ENCODE measurements around the gene GON4L. TPM values are rescaled to one million over a fixed set of nuclear protein-coding genes. Genes with fewer than 3 reads are reported as not detected.
"Not testable (repeated sequence)": the region's sequence is repeated elsewhere in the genome, so short reads cannot be mapped to it uniquely, and the experiment has no call there.

The GON4L gene
- total RNA-seq, 1 experiment from 2014 or later = 31.2 TPM

GRCh38 chr1:155719703-155720102, 137.3 kb downstream of the GON4L start:
- no peak for DNase-seq

GRCh38 chr1:155718524-155719115, 138.4 kb downstream of the GON4L start:
- H3K4me1 ChIP-seq (ENCODE audit: insufficient read depth, low read length); H3K4me2 ChIP-seq (ENCODE audit: low read length); H3K79me2 ChIP-seq (ENCODE audit: low read length); H3K9me2 ChIP-seq (replicated peaks; ENCODE audit: low read length); DNase-seq; CTCF ChIA-PET; H3F3A ChIP-seq (ENCODE audit: low read length, unreplicated experiment); H3K27me3 ChIP-seq (ENCODE audit: low read length); H3K9me3 ChIP-seq (ENCODE audit: low read length); POLR2A ChIA-PET (ENCODE audit: unreplicated experiment); H3K27ac ChIP-seq (ENCODE audit: low read length); H4K20me1 ChIP-seq (ENCODE audit: low read length); ATAC-seq; H2AFZ ChIP-seq (ENCODE audit: low read length); H3K4me3 ChIP-seq (ENCODE audit: low read length); intact Hi-C loops (cut with micrococcal nuclease); BruUV-seq (replicated peaks); H3K9ac ChIP-seq (ENCODE audit: low read length): not testable (repeated sequence)
- H3K36me3 ChIP-seq (ENCODE audit: low read depth, low read length) = peaks cover 28% of the 10 kb centered on the region; the same call in 1 of the 2 replicates

More at GRCh38 chr1:155719703-155720102, 137.3 kb downstream of the GON4L start:
- ATAC-seq = no peak
- Histone ChIP-seq H3K4me1 (ENCODE audit: insufficient read depth, low read length) (no peaks in the 10 kb centered on the region), H3K4me2 (ENCODE audit: low read length) (no peak overlapping the region), H3K9ac (ENCODE audit: low read length) (no peak overlapping the region), H4K20me1 (ENCODE audit: low read length) (no peaks in the 10 kb centered on the region), H3K27ac (ENCODE audit: low read length) (no peak overlapping the region), H3K27me3 (ENCODE audit: low read length) (no peaks in the 10 kb centered on the region), H3K9me3 (ENCODE audit: low read length) (no peaks in the 10 kb centered on the region), H3K4me3 (ENCODE audit: low read length) (no peak overlapping the region), H2AFZ (ENCODE audit: low read length) (no peak overlapping the region), H3K9me2 (replicated peaks; ENCODE audit: low read length) (no peaks in the 10 kb centered on the region), H3F3A (ENCODE audit: low read length, unreplicated experiment) (no peaks in the 10 kb centered on the region), H3K36me3 (ENCODE audit: low read depth, low read length) (peaks cover 32% of the 10 kb centered on the region; the same call in 1 of the 2 replicates), H3K79me2 (ENCODE audit: low read length) (peaks cover 5% of the 10 kb centered on the region; the same call in 1 of the 2 replicates)
- intact Hi-C loops (cut with micrococcal nuclease) = loop anchor here (10.0 kb wide), 1 partner anchor 65 kb away; no protein-coding TSS in a partner anchor
- POLR2A ChIA-PET (ENCODE audit: unreplicated experiment) = no interaction called here
- no TSS peak for BruUV-seq (replicated peaks)
- TF ChIP-seq CTCF (conservative IDR thresholded peaks at IDR 0.05; ENCODE audit: low read depth, low read length) (no peak), EZH2 (IDR thresholded peaks at IDR 0.05; ENCODE audit: low read length, unreplicated experiment) (no peak), EZH2phosphoT487 (IDR thresholded peaks at IDR 0.05; ENCODE audit: borderline replicate concordance, low read length) (no peak)
- CTCF ChIA-PET = no interaction called here

- CTCF ChIA-PET = no interaction called here
- DNase-seq (no peak), ATAC-seq (no peak)
- H3F3A ChIP-seq (ENCODE audit: low read length, unreplicated experiment) = no peaks in the 10 kb centered on the region
- H3K9me3 ChIP-seq (ENCODE audit: low read length) = no peaks in the 10 kb centered on the region
- no TSS peak for BruUV-seq (replicated peaks)
- H4K20me1 ChIP-seq (ENCODE audit: low read length) = no peaks in the 10 kb centered on the region
- intact Hi-C loops (cut with micrococcal nuclease) = no loop called here
- H3K4me1 ChIP-seq (ENCODE audit: insufficient read depth, low read length) = no peaks in the 10 kb centered on the region
- H3K27ac ChIP-seq (ENCODE audit: low read length) = no peak overlapping the region
- no peaks in the 10 kb centered on the region for H3K27me3 ChIP-seq (ENCODE audit: low read length)
- TF ChIP-seq EZH2 (IDR thresholded peaks at IDR 0.05; ENCODE audit: low read length, unreplicated experiment) (no peak), EZH2phosphoT487 (IDR thresholded peaks at IDR 0.05; ENCODE audit: borderline replicate concordance, low read length) (no peak), CTCF (conservative IDR thresholded peaks at IDR 0.05; ENCODE audit: low read depth, low read length) (no peak)
- H3K9ac ChIP-seq (ENCODE audit: low read length) = no peak overlapping the region
- POLR2A ChIA-PET (ENCODE audit: unreplicated experiment) = no interaction called here
- H3K9me2 ChIP-seq (replicated peaks; ENCODE audit: low read length) = no peaks in the 10 kb centered on the region
- peaks cover 13% of the 10 kb centered on the region; the same call in 1 of the 2 replicates for H3K79me2 ChIP-seq (ENCODE audit: low read length)
- H3K4me2 ChIP-seq (ENCODE audit: low read length) = no peak overlapping the region
- no peak overlapping the region for H3K4me3 ChIP-seq (ENCODE audit: low read length)
- no peak overlapping the region for H2AFZ ChIP-seq (ENCODE audit: low read length)
- H3K36me3 ChIP-seq (ENCODE audit: low read depth, low read length) = peaks cover 35% of the 10 kb centered on the region; the same call in 1 of the 2 replicates
Observed at GRCh38 chr1:155717041-155717440, 140.0 kb downstream of the GON4L start.

Data from PC-3 (cell line).